ENCODE results near the gene MAGI2. TPM values are rescaled to one million over a fixed set of nuclear protein-coding genes. Genes with fewer than 3 reads are reported as not detected.

The MAGI2 gene
- total and polyA plus RNA-seq, 2 of the 13 experiments (the other 11 are each of a cell fraction or from before 2014, with no cell fraction given), result 1.5 to 3.8 TPM

DNA sequence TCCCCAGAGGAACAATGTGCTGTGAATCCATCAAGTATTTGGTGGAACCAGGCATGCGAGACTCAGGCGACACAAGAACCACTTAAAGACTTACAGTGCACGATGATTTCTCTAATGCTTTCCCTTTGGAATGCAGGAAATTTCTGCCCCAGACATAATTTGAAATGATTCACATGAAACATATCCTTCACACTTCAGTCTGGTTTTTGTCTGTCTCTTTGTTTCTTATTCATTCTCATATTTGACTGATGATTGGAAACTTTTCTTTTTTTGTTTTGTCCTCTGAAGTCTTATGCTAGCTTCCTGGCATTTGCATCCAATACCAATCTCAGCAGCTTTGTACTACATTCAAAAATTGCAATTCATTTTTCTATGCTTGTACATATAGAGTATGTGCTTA, 1152.1 kb downstream of the MAGI2 start:
- Histone ChIP-seq H2AFZ (ENCODE audit: low read length) (no peak overlapping the region), H3K9ac (ENCODE audit: insufficient read depth, low read depth, low read length) (no peak overlapping the region), H3K4me3 (replicated peaks in 1 of 3; ENCODE audit: insufficient read depth in 1 of 3, low read depth in 2 of 3, low read length in 3 of 3) (no peak overlapping the region), H3K9me3 (ENCODE audit: low read length) (no peaks in the 10 kb centered on the region), H3K4me2 (ENCODE audit: low read depth, low read length) (no peak overlapping the region), H3K27ac (ENCODE audit: extremely low read length, insufficient read depth, low read length) (no peak overlapping the region), H3K4me1 (ENCODE audit: insufficient read depth, low read length) (no peaks in the 10 kb centered on the region), H3K36me3 (replicated peaks in 1 of 2; ENCODE audit: control insufficient read depth in 1 of 2, insufficient read depth in 2 of 2, low read length in 2 of 2) (no peaks in the 10 kb centered on the region), H4K20me1 (ENCODE audit: insufficient read depth, low read length) (no peaks in the 10 kb centered on the region), H3K27me3 (ENCODE audit: control insufficient read depth in 1 of 2, insufficient read depth in 2 of 2, low read length in 2 of 2) (no peaks in the 10 kb centered on the region), H3K79me2 (ENCODE audit: insufficient read depth, low read length) (no peaks in the 10 kb centered on the region)
- DNase-seq (ENCODE audit: low spot score) (no peak), FAIRE-seq (no peak), ATAC-seq (no peak)
- 44% methylated on average over 3 of the region's 3 CpGs for WGBS (ENCODE audit: low lambda C conversion rate)
- in situ Hi-C loops (cut with HindIII; ENCODE audit: extremely low pct_ligation_motif_present, low pct_unique_long_range_greater_than_20kb), result no loop called here
- POLR2A ChIA-PET, result no interaction called here
- CTCF ChIA-PET (ENCODE audit: low intra/inter-chr PET ratio, low total read pairs), result no interaction called here
- intact Hi-C loops (cut with micrococcal nuclease; ENCODE audit: unreplicated experiment), result no loop called here
- no peak for TF ChIP-seq MAFF (IDR thresholded peaks at IDR 0.05; ENCODE audit: low read depth, low read length)
- no peak for TF ChIP-seq ZNF552 (CRISPR knock-in tag; IDR thresholded peaks at IDR 0.05; ENCODE audit: borderline replicate concordance)
- TF ChIP-seq ZNF382 (CRISPR knock-in tag; IDR thresholded peaks at IDR 0.05; ENCODE audit: borderline replicate concordance), result no peak
- no peak for TF ChIP-seq ZZZ3 (CRISPR knock-in tag; IDR thresholded peaks at IDR 0.05; ENCODE audit: borderline replicate concordance)
- TF ChIP-seq ZNF24 (IDR thresholded peaks at IDR 0.05), result no peak
- no TSS peak for BruUV-seq (replicated peaks)

- ATAC-seq, result no peak
- no TSS peak for BruUV-seq (replicated peaks)
- H3K9me3 ChIP-seq (ENCODE audit: low read length), result no peaks in the 10 kb centered on the region
- H3K36me3 ChIP-seq (replicated peaks in 1 of 2; ENCODE audit: control insufficient read depth in 1 of 2, insufficient read depth in 2 of 2, low read length in 2 of 2), result no peaks in the 10 kb centered on the region
- FAIRE-seq, result no peak
- H2AFZ ChIP-seq (ENCODE audit: low read length), result no peak overlapping the region
- no peak overlapping the region for H3K4me3 ChIP-seq (replicated peaks in 1 of 3; ENCODE audit: insufficient read depth in 1 of 3, low read depth in 2 of 3, low read length in 3 of 3)
- in situ Hi-C loops (cut with HindIII; ENCODE audit: extremely low pct_ligation_motif_present, low pct_unique_long_range_greater_than_20kb), result no loop called here
- TF ChIP-seq XRCC5 (optimal IDR thresholded peaks at IDR 0.05; ENCODE audit: low read length), result no peak
- TF ChIP-seq CC2D1A (CRISPR knock-in tag; IDR thresholded peaks at IDR 0.05), result no peak
- TF ChIP-seq, protein P1, sequence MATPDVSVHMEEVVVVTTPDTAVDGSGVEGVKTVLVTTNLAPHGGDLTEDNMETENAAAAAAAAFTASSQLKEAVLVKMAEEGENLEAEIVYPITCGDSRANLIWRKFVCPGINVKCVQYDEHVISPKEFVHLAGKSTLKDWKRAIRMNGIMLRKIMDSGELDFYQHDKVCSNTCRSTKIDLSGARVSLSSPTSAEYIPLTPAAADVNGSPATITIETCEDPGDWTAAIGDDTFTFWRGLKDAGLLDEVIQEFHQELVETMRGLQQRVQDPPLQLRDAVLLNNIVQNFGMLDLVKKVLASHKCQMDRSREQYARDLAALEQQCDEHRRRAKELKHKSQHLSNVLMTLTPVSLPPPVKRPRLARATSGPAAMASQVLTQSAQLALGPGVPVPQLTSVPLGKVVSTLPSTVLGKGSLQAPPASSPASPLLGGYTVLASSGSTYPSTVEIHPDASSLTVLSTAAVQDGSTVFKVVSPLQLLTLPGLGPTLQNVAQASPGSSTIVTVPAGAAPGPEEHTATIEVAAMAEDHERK (CRISPR knock-in tag; IDR thresholded peaks at IDR 0.05; ENCODE audit: low read depth), result no peak
- no peak for TF ChIP-seq ZSCAN31 (CRISPR knock-in tag; IDR thresholded peaks at IDR 0.05; ENCODE audit: low read depth)
- TF ChIP-seq ZNF143 (CRISPR knock-in tag; IDR thresholded peaks at IDR 0.05), result no peak
- no peak for TF ChIP-seq U2AF2 (IDR thresholded peaks at IDR 0.05; ENCODE audit: low read depth, low read length)
- no peak for TF ChIP-seq SOX6 (IDR thresholded peaks at IDR 0.05)
- no peak for TF ChIP-seq SOX6 (CRISPR knock-in tag; IDR thresholded peaks at IDR 0.05)
- no peak for TF ChIP-seq HNRNPL (IDR thresholded peaks at IDR 0.05; ENCODE audit: low read depth, low read length)
- no peak for TF ChIP-seq RBM22 (optimal IDR thresholded peaks at IDR 0.05; ENCODE audit: low read length)
- TF ChIP-seq ZSCAN30 (CRISPR knock-in tag; IDR thresholded peaks at IDR 0.05), result no peak
- TF ChIP-seq ELF1 (CRISPR knock-in tag; IDR thresholded peaks at IDR 0.05), result no peak
- no peak overlapping the region for H3K27ac ChIP-seq (ENCODE audit: extremely low read length, insufficient read depth, low read length)
- H3K4me2 ChIP-seq (ENCODE audit: low read depth, low read length), result no peak overlapping the region
- ChIA-PET CTCF (ENCODE audit: low intra/inter-chr PET ratio, low total read pairs) (no interaction called here), POLR2A (no interaction called here)
- intact Hi-C loops (cut with micrococcal nuclease; ENCODE audit: unreplicated experiment), result no loop called here
- no peaks in the 10 kb centered on the region for H3K4me1 ChIP-seq (ENCODE audit: insufficient read depth, low read length)
- H3K79me2 ChIP-seq (ENCODE audit: insufficient read depth, low read length), result no peaks in the 10 kb centered on the region
- no peaks in the 10 kb centered on the region for H4K20me1 ChIP-seq (ENCODE audit: insufficient read depth, low read length)
- H3K27me3 ChIP-seq (ENCODE audit: control insufficient read depth in 1 of 2, insufficient read depth in 2 of 2, low read length in 2 of 2), result no peaks in the 10 kb centered on the region
- H3K9ac ChIP-seq (ENCODE audit: insufficient read depth, low read depth, low read length), result no peak overlapping the region
- no peak for DNase-seq (ENCODE audit: low spot score)
- WGBS (ENCODE audit: low lambda C conversion rate), result 35% methylated on average over 5 of the region's 5 CpGs
Observed at GRCh38 chr7:78299088-78299487, 1154.4 kb downstream of the MAGI2 start.
